ENCODE results near the gene CDKL1. TPM values are rescaled to one million over a fixed set of nuclear protein-coding genes. Genes with fewer than 3 reads are reported as not detected.
A peak's percentile ranks its signal among the peaks of the same experiment; 100 is the strongest.

Gene CDKL1
- total RNA-seq, result 0.81 TPM

DNA sequence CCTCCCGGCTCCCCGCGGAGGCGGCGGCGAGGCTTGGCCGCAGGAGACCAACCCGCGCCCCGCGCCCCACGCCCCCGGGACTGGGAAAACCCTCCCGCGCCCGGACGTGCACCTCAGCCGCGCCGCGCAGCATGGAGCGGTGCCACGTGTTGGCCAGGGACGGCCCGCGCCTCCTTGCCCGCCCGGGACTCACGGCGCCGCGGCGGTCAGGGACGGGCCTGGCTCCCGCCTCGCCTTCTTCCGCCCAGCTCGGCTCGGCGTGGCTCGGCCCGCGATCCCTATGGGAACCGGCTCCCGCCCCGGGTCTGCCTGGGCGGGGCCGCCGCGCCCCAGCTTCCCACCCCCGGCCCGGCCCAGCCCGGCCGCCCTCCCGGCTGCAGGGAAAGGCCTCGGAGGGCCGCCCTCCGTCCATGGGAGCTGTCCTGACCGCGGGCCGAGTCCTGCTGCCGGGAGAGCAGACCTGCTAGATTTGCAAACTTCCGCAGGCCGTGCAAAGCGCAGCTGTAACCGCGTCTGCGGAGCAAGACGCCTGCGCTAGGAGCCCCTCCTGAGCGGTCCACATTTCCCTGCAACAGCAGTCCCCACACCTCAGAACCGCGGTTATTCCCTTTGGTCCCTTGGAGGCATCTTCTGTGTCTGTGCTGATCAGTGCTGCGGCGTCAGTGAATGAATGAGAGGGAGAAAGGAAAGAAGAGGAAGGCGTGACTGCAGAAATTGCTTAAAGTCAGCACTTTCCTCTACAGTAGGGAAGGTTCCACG, at the start of gene CDKL1:
TSS of gene CDKL1 (minus strand) at position 251 of the 759 bp plus-strand sequence. CDS start 1,013 bp downstream, outside the sequence.
- peak; percentile 85 for ATAC-seq
- DNase-seq (ENCODE audit: low spot score), result peak; percentile 73

- DNase-seq (ENCODE audit: low spot score), result no peak
- ATAC-seq, result no peak
Measured at GRCh38 chr14:50434528-50434927, 37.8 kb upstream of the CDKL1 start.

GRCh38 chr14:50432131-50432530, 35.5 kb upstream of the CDKL1 start:
- ATAC-seq, result peak; percentile 79
- DNase-seq (ENCODE audit: low spot score), result no peak

GRCh38 chr14:50425816-50426215, 29.1 kb upstream of the CDKL1 start:
- DNase-seq (ENCODE audit: low spot score), result no peak
- no peak for ATAC-seq

- ATAC-seq (no peak), DNase-seq (ENCODE audit: low spot score) (no peak)
Measured at GRCh38 chr14:50425105-50425504, 28.4 kb upstream of the CDKL1 start.

GRCh38 chr14:50423529-50423928, 26.8 kb upstream of the CDKL1 start:
- DNase-seq (ENCODE audit: low spot score), result no peak
- ATAC-seq, result no peak

DNA sequence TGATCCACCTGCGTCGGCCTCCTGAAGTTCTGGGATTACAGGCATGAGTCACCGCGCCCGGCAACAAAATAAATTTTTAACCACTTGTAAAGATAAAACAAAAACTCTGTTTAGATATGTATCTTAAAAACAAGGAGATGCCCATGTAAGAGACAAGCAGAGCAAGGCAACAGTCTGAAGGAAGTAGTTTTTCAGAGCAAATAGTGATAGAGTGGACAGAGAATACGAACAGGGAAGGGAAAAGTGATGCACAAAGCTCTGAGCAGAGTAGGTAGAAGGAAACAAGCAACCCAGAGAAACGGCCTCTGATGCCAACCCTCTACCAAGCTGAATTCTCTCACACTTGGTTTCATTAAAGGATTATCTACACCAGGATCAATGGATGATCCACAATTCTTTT, 24.8 kb upstream of the CDKL1 start:
- ATAC-seq (no peak), DNase-seq (ENCODE audit: low spot score) (no peak)

- no peak for ATAC-seq
Measured at GRCh38 chr14:50417853-50418252, 21.2 kb upstream of the CDKL1 start.

DNA sequence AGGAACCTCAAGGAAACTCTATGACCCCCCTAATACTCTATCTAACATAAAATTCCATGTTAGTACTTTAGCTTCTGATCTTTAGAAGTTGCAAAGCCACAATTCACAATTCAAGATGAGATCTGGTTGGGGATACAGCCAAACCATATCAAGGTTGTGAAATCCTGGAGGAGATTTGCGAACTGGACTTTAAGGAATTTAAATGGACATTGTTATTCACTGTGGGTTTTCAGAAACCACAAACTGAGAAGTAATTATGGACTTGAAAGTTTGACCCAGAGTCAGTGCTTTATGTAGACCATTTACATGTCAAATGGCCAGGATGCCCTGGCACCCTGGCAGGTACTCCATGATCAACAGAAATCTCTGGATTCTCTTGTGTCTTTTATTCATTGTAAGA, 14.2 kb upstream of the CDKL1 start:
- no peak for ATAC-seq
- DNase-seq (ENCODE audit: low spot score), result no peak

More at GRCh38 chr14:50417853-50418252, 21.2 kb upstream of the CDKL1 start:
- no peak for DNase-seq (ENCODE audit: low spot score)

DNA sequence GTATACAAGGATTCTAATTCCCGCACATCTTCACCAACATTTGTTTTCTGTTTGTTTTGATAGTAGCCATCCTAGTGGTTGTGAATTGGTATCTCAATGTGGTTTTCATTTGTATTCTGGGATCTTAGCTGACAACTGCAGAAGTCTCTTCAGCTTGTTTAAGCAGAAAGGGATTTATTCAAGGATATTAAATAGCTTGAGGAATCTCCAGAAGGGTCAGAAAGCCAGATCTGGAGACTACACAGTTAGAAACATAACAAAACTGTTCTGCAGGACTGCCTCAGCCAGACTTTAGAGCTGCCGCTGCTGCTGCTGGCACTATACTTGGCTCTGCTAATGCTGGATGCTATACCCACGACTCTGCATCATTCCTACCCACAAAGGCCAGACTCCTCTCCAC, 13.4 kb upstream of the CDKL1 start:
- DNase-seq (ENCODE audit: low spot score), result no peak
- no peak for ATAC-seq

DNA sequence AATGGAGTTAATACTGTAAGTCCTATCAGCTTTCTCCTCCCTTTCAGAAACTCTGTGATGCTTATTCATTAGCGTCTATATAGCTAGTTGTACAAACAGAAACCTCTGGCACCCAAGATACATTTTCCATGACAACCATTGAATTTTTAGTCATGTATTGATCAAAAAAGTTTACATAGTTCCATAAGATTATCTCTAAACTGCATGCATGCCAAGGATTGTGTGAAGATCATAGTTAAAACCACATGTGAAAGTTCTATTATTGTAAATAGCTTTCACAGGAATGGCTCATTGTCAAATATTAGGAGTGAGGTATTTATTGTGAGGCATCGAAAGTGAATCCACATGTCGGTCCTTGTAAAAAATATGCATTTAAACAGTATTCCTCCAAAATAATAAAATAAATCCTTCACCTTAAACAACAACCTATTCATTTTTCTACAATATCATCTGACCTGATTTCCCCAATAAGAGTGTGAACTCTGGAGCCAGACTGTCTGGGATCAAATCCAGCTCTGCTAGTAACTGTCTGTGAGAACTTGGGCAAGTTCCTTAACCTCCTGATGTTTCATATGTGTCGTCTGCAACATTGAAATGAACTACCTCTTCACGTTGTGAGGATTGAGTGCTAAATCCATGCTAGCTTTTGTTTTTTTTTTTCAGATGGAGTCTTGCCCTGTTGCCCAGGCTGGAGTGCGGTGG, 10.6 kb upstream of the CDKL1 start:
- peak; percentile 47 for ATAC-seq
- no peak for DNase-seq (ENCODE audit: low spot score)

GRCh38 chr14:50403419-50403818, 6.7 kb upstream of the CDKL1 start:
- ATAC-seq, result no peak
- no peak for DNase-seq (ENCODE audit: low spot score)

- ATAC-seq, result no peak
- DNase-seq (ENCODE audit: low spot score), result no peak
Measured at GRCh38 chr14:50402965-50403364, 6.3 kb upstream of the CDKL1 start.

- DNase-seq (ENCODE audit: low spot score), result no peak
- no peak for ATAC-seq
Measured at GRCh38 chr14:50400461-50400860, 3.8 kb upstream of the CDKL1 start.

GRCh38 chr14:50399251-50400032, 2.8 kb upstream of the CDKL1 start:
- DNase-seq (ENCODE audit: low spot score), result no peak

GRCh38 chr14:50398189-50398580, 1.5 kb upstream of the CDKL1 start:
- no peak for ATAC-seq
- no peak for DNase-seq (ENCODE audit: low spot score)

More at GRCh38 chr14:50399251-50400032, 2.8 kb upstream of the CDKL1 start:
- ATAC-seq, result no peak

DNA sequence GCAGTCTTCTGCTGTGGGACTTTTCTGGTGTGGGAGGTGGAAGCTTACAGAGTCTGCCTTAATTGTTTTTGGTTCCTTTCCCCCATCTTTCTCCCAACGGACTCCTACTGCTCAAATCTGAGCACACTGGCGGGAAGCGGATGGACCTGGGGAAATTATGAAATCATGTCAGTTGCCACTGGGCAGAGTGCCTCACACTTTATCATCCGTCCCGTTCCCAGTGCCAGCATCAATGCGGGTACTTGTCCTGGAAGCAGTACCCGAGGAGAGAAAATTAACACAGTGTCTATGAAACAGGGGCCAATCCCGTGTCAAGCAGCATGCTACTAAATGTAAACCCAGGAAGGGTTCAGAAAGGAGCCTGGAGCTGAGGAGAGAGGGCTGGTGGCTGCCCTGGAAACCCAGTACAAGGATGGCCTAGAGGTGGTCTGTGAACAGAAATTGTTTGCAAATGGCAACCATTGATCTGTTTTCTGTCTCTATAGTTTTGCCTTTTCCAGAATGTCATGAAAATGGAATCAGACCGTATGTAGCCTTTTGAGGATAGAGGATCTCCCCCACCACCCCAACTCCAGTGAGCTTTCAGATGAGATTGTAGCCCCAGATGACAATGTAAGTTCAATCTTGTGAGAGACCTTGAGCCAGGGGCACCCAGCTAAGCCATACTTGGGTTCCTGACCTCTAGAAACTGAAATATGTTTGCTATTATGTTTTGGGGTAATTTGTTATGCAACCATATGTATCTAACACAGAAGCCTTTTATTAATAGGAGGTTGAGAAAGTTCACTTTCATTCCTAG, 908 bp upstream of the CDKL1 start:
- DNase-seq (ENCODE audit: low spot score) (peak; percentile 69), ATAC-seq (peak; percentile 72)

- ATAC-seq (peak; percentile 10), DNase-seq (ENCODE audit: low spot score) (no peak)
Measured at GRCh38 chr14:50395448-50395847, 1.2 kb downstream of the CDKL1 start.

DNA sequence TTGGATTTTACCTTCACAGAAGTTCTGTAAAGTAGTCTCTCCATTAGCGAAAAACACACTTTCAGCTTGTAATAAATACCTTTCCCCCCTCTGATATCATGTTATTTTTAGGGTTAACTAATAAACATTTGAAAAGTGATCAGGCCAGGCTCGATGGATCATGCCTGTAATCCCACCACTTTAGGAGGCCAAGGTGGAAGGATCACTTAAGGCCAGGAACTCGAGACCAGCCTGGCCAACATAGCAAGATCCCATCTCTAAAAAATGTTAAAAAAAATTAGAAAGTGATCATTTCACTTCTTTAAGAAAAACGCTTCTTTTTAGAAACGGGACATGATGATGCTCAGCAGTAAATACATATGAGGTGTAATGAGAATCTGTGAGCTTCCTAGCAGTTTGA, 2.0 kb downstream of the CDKL1 start:
- no peak for ATAC-seq

GRCh38 chr14:50389668-50390441, 6.8 kb downstream of the CDKL1 start:
- DNase-seq (ENCODE audit: low spot score) (no peak), ATAC-seq (peak; percentile 85)

More for the DNA sequence above, 2.0 kb downstream of the CDKL1 start:
- no peak for DNase-seq (ENCODE audit: low spot score)

All from left lobe of liver (tissue), 2 donors.